ENCODE measurements around the gene DDAH1. TPM values are rescaled to one million over a fixed set of nuclear protein-coding genes. Genes with fewer than 3 reads are reported as not detected.

The DDAH1 gene
- total RNA-seq, 1 experiment from 2014 or later = 36.3 TPM

- H4K8ac ChIP-seq (replicated peaks; ENCODE audit: insufficient read length, low read depth, low read length) = no peak overlapping the region
- H2BK5ac ChIP-seq (ENCODE audit: insufficient read length, low read length) = no peak overlapping the region
- no peak overlapping the region for H3K27ac Mint-ChIP-seq
- H3K4ac ChIP-seq (ENCODE audit: low read depth, low read length) = no peak overlapping the region
- no CpG with 5 or more reads among the region's 4 CpGs for WGBS (ENCODE audit: extremely low coverage, insufficient read length, low lambda C conversion rate)
- no peak for TF ChIP-seq CTCF (conservative IDR thresholded peaks at IDR 0.05)
- H3T11ph ChIP-seq (ENCODE audit: low read length) = no peak overlapping the region
- no peak overlapping the region for H2BK120ac ChIP-seq (ENCODE audit: low read depth, low read length, poor library complexity, severe bottlenecking)
- H3K36me3 Mint-ChIP-seq (ENCODE audit: insufficient read depth in 1 of 3, low read depth in 3 of 3) = no peaks in the 10 kb centered on the region
- no peak overlapping the region for H3K23ac ChIP-seq (ENCODE audit: insufficient read length, low read depth, low read length)
- no peak overlapping the region for H3K4me2 ChIP-seq (ENCODE audit: insufficient read depth, insufficient read length, low read length)
- no peak overlapping the region for H2AK5ac ChIP-seq (ENCODE audit: insufficient read length, low read length)
- H3K9me3 ChIP-seq (ENCODE audit: control insufficient read depth, low read depth, low read length) = no peaks in the 10 kb centered on the region
- no peak overlapping the region for H2AFZ ChIP-seq (ENCODE audit: low read length)
- no peaks in the 10 kb centered on the region for H3K79me1 ChIP-seq (ENCODE audit: insufficient read depth, low read depth, low read length, poor library complexity, severe bottlenecking)
- no peaks in the 10 kb centered on the region for H3K27me3 Mint-ChIP-seq (ENCODE audit: low read depth)
- H3K23me2 ChIP-seq (ENCODE audit: insufficient read length, low read depth, low read length, poor library complexity, severe bottlenecking) = no peaks in the 10 kb centered on the region
- no peak overlapping the region for H2BK15ac ChIP-seq (ENCODE audit: low read depth, low read length)
- H3K14ac ChIP-seq (ENCODE audit: insufficient read depth, low read length) = no peak overlapping the region
- H2BK20ac ChIP-seq (ENCODE audit: low read depth, low read length, poor library complexity, severe bottlenecking) = no peak overlapping the region
- no peaks in the 10 kb centered on the region for H4K20me1 ChIP-seq (ENCODE audit: control insufficient read depth, insufficient read depth, insufficient read length)
- H3K27ac ChIP-seq (ENCODE audit: insufficient read length, low read depth, low read length) = no peak overlapping the region
- no peak overlapping the region for H3K56ac ChIP-seq (ENCODE audit: insufficient read length, low read depth, low read length)
- no peak overlapping the region for H3K9ac ChIP-seq (ENCODE audit: extremely low read depth, insufficient read length, low read length)
- no peaks in the 10 kb centered on the region for H3K4me1 Mint-ChIP-seq
- H3K18ac ChIP-seq (ENCODE audit: insufficient read length, low read depth, low read length) = no peak overlapping the region
- H3K4me3 Mint-ChIP-seq = no peak overlapping the region
- no peak for DNase-seq
- H4K5ac ChIP-seq (ENCODE audit: insufficient read length, low read depth, low read length) = no peak overlapping the region
- no peak overlapping the region for H4K91ac ChIP-seq (ENCODE audit: insufficient read length, low read depth, low read length)
- no peaks in the 10 kb centered on the region for H3K9me3 Mint-ChIP-seq
- H2BK12ac ChIP-seq (ENCODE audit: insufficient read length, low read depth, low read length) = no peak overlapping the region
- no peaks in the 10 kb centered on the region for H3K79me2 ChIP-seq (ENCODE audit: insufficient read depth, low read length)
- no peaks in the 10 kb centered on the region for H3K27me3 ChIP-seq (ENCODE audit: insufficient read depth, low read length)
- no peaks in the 10 kb centered on the region for H3K4me1 ChIP-seq (ENCODE audit: insufficient read depth, low read length)
Observed at GRCh38 chr1:85289848-85290335, 175.1 kb downstream of the DDAH1 start.

Data from H9 (cell line).